Activated CD8-positive, alpha-beta memory T cell treated with anti-CD3 and anti-CD28 coated beads for 36 hours (primary cell): ENCODE results near the gene PHF3. TPM values are rescaled to one million over a fixed set of nuclear protein-coding genes. Genes with fewer than 3 reads are reported as not detected.

ENCODE experiments used
- CTCF ChIA-PET: fragments of 350-600 bp; sonication (Branson Sonifier 250); formaldehyde crosslinking; loops from one replicate; lab custom pipeline; 2021; ENCODE audit warnings: antibody characterized with exemption; lab: Charles Lee
- POLR2A ChIA-PET: fragments of 350-600 bp; sonication (Branson Sonifier 250); formaldehyde crosslinking; loops from one replicate; lab custom pipeline; 2021; ENCODE audit warnings: antibody characterized with exemption; lab: Charles Lee
- total RNA-seq, 2 experiments: library from RNA; stranded (reverse); gene quantifications; one replicate each; pipeline ENCODE4 v1.2.3, GENCODE V29; 2021

Gene PHF3
- total RNA-seq, 2 experiments from 2014 or later: 40.4 to 41.4 TPM

- ChIA-PET CTCF (interaction anchor here (1.5 kb wide), 1 partner anchor 38 kb away, joined by 8 read pairs; no protein-coding TSS in a partner anchor), POLR2A (interaction anchor here (1.6 to 2.2 kb wide), 2 partner anchors 13 to 63 kb away, joined by 4 to 14 read pairs; no protein-coding TSS in a partner anchor)
These were observed 968 bp downstream of the PHF3 start for GRCh38 chr6:63636518-63637021.

- ChIA-PET CTCF (interaction anchor here (1.1 kb wide), 1 partner anchor 39 kb away, joined by 3 read pairs; no protein-coding TSS in a partner anchor), POLR2A (no interaction called here)
These were observed 2.4 kb downstream of the PHF3 start for GRCh38 chr6:63637865-63638445.

- CTCF ChIA-PET: no interaction called here
- POLR2A ChIA-PET: no interaction called here
These were observed 4.5 kb downstream of the PHF3 start for GRCh38 chr6:63640062-63640461.

- CTCF ChIA-PET: no interaction called here
These were observed 8.3 kb downstream of the PHF3 start for GRCh38 chr6:63643862-63644261.

GRCh38 chr6:63644668-63645326 is 9.2 kb downstream of the PHF3 start:
- ChIA-PET CTCF (no interaction called here), POLR2A (no interaction called here)

More at GRCh38 chr6:63643862-63644261, 8.3 kb downstream of the PHF3 start:
- POLR2A ChIA-PET: no interaction called here

GRCh38 chr6:63649269-63649668 is 13.7 kb downstream of the PHF3 start:
- CTCF ChIA-PET: no interaction called here
- POLR2A ChIA-PET: interaction anchor here (1.3 kb wide), 1 partner anchor 13 kb away, joined by 4 read pairs; the partner anchor contains the start of gene PHF3

GRCh38 chr6:63649847-63650265 is 14.3 kb downstream of the PHF3 start:
- POLR2A ChIA-PET: interaction anchor here (1.3 kb wide), 1 partner anchor 14 kb away, joined by 4 read pairs; the partner anchor contains the start of gene PHF3

DNA sequence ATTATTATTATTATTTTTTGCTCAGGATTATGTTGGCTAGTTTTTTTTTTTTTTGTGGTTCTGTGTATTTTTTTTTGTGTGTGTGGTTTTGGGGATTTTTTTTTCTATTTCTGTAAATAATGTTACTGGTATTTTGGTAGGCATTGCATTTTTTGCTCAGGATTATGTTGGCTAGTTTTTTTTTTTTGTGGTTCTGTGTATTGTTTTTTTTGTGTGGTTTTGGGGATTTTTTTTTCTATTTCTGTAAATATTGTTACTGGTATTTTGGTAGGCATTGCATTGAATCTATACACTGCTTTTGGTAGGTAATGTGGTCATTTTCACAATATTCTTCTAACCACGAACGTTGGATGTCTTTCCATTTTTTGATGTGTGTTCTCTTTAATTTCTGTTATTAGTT is 17.4 kb downstream of the PHF3 start:
- ChIA-PET POLR2A (no interaction called here), CTCF (no interaction called here)

More at GRCh38 chr6:63649847-63650265, 14.3 kb downstream of the PHF3 start:
- CTCF ChIA-PET: no interaction called here

DNA sequence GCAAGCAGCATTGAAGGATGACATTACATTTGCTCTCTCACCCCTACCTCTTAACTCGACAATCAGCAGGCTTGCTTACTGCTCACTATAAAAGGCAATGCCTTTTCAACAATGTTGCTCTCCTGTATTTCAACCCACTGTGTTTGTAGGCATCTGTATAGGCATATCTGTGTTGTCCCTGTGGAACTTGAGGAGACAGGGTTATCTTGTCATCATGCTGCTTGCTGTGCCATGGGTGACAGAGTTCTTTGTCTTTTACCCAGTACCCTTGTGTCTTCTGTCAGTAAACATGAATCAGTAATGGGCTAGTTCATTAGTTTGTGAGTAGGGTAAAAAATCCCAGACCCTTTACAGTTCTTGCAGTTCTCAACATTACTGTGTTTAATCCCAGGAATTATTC is 25.2 kb downstream of the PHF3 start:
- ChIA-PET POLR2A (no interaction called here), CTCF (no interaction called here)

DNA sequence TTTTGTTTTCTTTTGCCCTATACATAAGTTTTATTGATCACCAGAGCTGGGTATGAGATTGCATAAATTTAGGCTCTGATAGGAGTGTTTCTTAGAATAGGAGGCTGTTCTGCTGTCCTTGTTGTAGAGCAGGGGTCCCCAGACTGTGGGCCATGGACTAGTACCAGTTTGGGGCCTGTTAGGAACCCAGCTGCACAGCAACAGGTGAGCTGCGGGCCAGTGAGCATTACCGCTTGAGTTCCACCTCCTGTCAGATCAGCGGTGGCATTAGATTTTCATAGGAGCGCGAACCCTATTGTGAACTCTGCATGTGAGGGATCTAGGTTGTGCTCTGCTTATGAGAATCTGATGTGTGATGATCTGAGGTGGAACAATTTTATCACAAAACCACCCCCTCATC is 26.2 kb downstream of the PHF3 start:
- CTCF ChIA-PET: no interaction called here
- POLR2A ChIA-PET: no interaction called here

DNA sequence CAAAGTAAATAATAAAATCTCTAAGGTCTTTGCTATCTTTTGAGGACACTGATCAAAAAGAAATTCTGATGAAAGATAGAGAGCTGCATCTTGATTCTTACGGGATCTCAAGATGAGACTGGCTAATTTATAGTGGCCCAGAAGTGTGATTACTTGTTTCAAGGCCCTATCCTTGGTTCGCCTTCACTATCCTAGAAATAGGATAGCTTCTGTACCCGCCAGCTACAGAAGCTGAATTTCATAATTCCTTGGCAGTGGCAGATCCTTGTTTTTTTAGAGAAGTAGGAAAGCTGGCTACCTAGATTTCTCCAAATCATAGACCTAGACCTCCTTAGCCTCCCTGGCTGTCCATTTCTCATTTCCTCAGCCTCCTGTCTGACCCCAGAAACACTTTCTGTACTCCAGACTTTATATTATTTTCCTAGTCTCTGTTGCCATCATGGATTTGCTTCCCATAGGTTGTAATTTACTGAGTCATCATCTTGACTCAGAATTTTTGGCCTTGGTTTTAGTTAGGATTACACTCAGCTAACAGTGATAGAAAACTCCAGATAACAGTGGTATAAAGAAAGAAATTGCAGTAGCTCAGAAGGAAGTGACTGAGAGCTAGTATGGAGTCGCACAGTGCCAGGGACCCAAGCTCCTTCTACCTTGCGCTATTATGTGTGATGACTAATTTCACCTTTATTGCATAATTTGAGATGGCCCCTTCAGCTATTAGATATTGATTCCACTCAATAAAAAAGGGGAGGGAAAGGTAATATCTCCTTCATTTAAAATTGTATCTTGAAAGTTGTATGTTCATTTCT is 27.7 kb downstream of the PHF3 start:
- ChIA-PET POLR2A (no interaction called here), CTCF (no interaction called here)

DNA sequence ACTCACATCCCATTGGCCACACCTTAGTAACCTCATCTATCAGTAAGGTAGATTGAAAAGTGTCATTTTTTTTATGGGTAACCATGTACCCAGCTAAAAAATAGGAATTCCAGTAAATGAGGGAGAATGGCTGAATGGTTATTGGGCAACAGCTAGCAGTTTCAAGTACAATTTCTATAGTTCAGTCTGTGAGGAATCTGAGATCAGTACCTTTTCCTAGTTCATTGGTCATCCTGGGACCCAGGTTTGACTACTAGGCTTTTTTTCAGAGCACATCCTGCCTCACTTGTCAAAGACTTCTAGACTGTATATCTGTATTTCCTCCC is 28.3 kb downstream of the PHF3 start:
- ChIA-PET CTCF (no interaction called here), POLR2A (no interaction called here)

- CTCF ChIA-PET: no interaction called here
These were observed 35.6 kb downstream of the PHF3 start for GRCh38 chr6:63671098-63671754.

DNA sequence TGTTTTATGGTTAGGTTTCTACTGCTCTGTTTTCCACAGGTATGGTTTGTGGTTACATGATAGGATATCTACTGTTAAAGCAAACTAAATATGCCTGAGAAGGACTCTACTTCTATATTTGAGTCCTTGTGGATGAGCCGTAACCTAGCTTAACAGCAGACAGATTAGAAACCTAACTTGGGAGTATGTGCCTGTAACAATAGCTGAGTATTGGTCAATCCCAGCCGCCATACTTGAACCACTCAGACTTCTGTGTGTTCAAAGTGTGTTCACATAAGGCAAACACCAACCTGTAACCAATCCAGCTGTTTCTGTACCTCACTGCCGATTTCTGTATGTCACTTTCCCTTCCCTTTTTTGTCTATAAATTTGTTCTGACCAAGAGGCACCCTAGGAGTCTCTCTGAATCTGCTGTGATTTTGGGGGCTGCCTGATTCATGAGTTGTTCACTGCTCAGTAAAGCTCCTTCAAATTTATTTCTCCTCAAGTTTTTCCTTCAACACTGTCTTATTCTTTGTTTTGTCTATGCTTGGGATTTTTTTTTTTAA is 37.1 kb downstream of the PHF3 start:
- POLR2A ChIA-PET: no interaction called here
- CTCF ChIA-PET: no interaction called here

More at GRCh38 chr6:63671098-63671754, 35.6 kb downstream of the PHF3 start:
- POLR2A ChIA-PET: no interaction called here

DNA sequence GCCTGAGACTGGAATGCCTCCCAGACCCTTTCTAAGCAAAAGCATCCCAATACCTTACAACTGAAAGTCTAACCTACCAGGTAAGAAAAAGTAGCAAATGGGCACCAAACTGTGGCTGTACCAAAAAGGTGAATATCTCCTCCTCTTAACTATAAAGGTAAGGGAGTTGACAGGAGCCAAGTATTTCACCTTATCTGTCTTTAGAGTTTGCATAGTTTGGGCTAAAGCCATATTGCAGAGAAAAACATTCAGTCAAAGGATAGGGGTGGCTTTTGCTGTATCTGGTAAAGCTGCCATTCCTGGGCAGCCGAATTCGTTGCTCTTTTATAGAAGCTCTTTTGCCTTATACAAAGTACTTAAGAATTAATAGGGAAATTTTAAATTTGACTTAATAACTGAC is 38.1 kb downstream of the PHF3 start:
- POLR2A ChIA-PET: no interaction called here
- CTCF ChIA-PET: no interaction called here

DNA sequence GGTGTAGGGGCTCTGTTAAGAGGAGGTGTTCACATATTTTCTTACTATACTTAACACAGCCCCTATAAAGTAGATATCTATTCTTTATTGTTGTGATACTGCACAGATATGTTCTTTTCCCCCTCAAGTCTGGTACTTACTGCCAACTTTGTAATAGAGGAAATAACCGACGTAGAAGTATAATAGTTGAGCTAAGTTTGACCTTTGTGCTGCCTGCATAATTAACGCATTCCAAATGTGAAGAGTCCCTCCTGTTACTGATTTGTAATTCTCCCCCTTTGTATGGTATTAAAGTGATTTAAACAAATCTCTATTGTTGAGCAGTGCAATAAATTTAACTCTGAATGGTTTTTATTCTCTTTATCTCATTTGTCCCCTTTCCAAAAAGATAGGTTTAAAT is 39.0 kb downstream of the PHF3 start:
- POLR2A ChIA-PET: no interaction called here
- CTCF ChIA-PET: no interaction called here

DNA sequence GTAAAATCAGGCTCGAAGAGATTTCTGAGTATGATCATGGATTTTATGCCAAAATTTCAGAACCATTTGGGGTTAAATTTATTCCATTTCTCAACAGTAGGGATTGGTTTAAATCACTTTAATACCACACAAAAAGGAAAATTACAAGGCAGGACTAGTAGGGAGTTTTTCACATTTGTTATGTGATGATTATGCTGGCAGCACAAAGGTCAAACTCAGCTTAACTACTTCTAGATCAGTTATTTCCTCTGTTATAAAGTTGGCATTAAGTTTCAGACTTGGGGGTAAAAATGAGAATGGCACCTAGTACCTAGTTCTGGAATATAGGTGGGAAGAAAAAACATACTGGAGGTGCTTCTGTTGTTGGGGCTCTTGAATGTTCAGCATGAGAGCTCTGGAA is 39.5 kb downstream of the PHF3 start:
- POLR2A ChIA-PET: no interaction called here
- CTCF ChIA-PET: no interaction called here

DNA sequence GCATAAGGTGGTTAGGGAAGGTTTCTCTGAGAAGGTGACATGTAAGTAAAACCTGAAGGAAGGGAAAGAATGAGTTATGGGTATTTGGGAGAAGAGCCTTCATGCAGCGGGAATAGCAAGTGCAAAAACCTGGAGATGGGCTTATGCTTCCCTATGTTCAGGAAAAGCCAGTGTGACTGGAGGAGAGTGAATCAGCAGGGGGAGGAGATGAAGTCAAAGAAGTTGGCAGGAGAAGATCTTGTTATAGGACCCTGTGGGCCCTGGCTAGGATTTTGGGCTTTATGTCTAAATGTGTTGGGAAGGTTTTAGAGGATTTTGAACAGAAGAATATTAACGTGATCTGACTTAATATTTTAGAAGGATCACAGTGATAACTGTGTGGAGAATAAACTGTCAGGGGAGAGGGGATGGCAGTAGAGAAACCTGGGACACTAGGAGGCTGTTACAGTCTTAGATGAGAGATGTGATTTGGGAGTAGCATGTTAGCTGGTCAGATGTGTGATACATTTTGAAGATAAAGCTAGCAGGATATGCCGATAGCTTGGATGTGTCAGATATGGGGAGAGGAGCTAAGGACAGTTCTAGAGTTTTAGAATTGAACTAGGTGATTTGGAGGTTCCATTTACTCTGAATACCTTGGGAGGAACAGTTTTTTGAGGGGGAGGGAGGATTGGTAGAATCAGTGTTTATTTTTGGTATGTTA is 41.0 kb downstream of the PHF3 start:
- POLR2A ChIA-PET: no interaction called here
- CTCF ChIA-PET: no interaction called here

DNA sequence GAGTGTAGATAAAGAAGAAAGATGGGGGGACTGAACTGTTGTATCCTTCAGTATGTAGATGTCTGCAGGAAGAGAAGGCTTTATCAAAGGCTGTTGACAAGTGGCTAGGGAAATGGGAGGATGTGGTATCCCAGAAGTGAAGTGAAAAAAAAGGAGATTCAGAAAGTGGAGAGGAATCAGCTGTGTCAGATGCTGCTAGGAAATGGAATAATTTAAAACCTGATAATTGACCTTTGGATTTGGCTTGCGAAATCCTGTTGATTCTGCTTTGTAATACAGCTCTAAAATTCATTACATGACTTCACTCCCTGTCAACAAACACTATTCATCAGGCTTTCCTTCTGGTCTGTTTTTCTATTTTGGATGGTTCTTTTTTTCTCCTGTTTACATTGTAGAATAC is 41.7 kb downstream of the PHF3 start:
- ChIA-PET POLR2A (no interaction called here), CTCF (interaction anchor here (0.7 kb wide), 1 partner anchor 78 kb away, joined by 4 read pairs; no protein-coding TSS in a partner anchor)
